IPS DF 6.9 (cell line): ENCODE measurements around the gene CCDC127.

Experiments used
- DNase-seq: peaks from one replicate; pipeline ENCODE4 v3.0.0-alpha.2; 2013; ENCODE audit warnings: low read depth, low spot score
- H3K27ac ChIP-seq: one replicate; pipeline ENCODE4 v1.5.1; 2013; ENCODE audit warnings: low read length, control low read depth
- H3K27me3 ChIP-seq: 2 replicates; pipeline ENCODE4 v1.6.1; 2013; ENCODE audit warnings: mild to moderate bottlenecking, low read length; ENCODE audit not compliant: control insufficient read depth, insufficient read depth
- H3K36me3 ChIP-seq: 2 replicates; pipeline ENCODE4 v1.6.1; 2013; ENCODE audit warnings: low read length; ENCODE audit not compliant: control insufficient read depth, insufficient read depth
- H3K4me1 ChIP-seq: 2 replicates; pipeline ENCODE4 v1.6.1; 2013; ENCODE audit warnings: low read length; ENCODE audit not compliant: control insufficient read depth, insufficient read depth
- H3K4me3 ChIP-seq: 2 replicates; pipeline ENCODE4 v1.5.1; 2013; ENCODE audit warnings: mild to moderate bottlenecking, low read length
- H3K9me3 ChIP-seq: 2 replicates; pipeline ENCODE4 v1.6.1; 2013; ENCODE audit warnings: low read length, inconsistent platforms; ENCODE audit not compliant: control insufficient read depth, insufficient read depth
- WGBS: extraction: QIAGEN DNeasy Blood & Tissue Kit; methylation state at CpG from one replicate; pipeline ENCODE4 v1.1.7; 2013; ENCODE audit warnings: mixed read lengths, missing lambda C conversion rate; ENCODE audit not compliant: insufficient read length, insufficient coverage; 5-methylcytosine and 5-hydroxymethylcytosine counted together

The CCDC127 gene

GRCh38 chr5:147751-148150 is 70.2 kb downstream of the CCDC127 start:
- Histone ChIP-seq H3K36me3 (peaks cover 24% of the 10 kb centered on the region), H3K27me3 (no peaks in the 10 kb centered on the region), H3K4me1 (no peaks in the 10 kb centered on the region), H3K4me3 (no peak overlapping the region), H3K9me3 (peaks cover 3% of the 10 kb centered on the region; the same call in 1 of the 2 replicates), H3K27ac (no peak overlapping the region)
- no CpG with 5 or more reads among the region's 1 CpG for WGBS
- DNase-seq: no peak
